Tibial nerve (tissue), 4 donors: ENCODE measurements around the gene MEDAG. TPM values are rescaled to one million over a fixed set of nuclear protein-coding genes. Genes with fewer than 3 reads are reported as not detected.

Source experiments
- DNase-seq, 2 donors: peaks; one replicate each; pipeline ENCODE4 v3.0.0-alpha.2; 2019; ENCODE audit warnings: low spot score in 2 of 2
- H3K27ac ChIP-seq, 4 donors: fragments of 200-600 bp; sonication (generic) in 3 of 4; one replicate each; pipeline ENCODE4 v1.5.1; 2017 to 2019; ENCODE audit warnings: mild to moderate bottlenecking in 1 of 4
- H3K27me3 ChIP-seq, 2 donors: fragments of 200-600 bp; sonication (generic) in 1 of 2; one replicate each; pipeline versions ENCODE4 v1.5.1 to v1.6.0; 2017 to 2019
- H3K36me3 ChIP-seq, 3 donors: fragments of 200-600 bp; sonication (generic); one replicate each; pipeline ENCODE4 v1.5.1; 2018 to 2019
- H3K4me1 ChIP-seq, 4 donors: fragments of 200-600 bp; sonication (generic) in 3 of 4; one replicate each; pipeline ENCODE4 v1.5.1; 2017 to 2019
- H3K4me3 ChIP-seq, 4 donors: fragments of 200-600 bp; sonication (generic) in 3 of 4; one replicate each; pipeline ENCODE4 v1.5.1; 2017 to 2019; ENCODE audit warnings: mild to moderate bottlenecking in 1 of 4, moderate library complexity in 1 of 4
- H3K9me3 ChIP-seq, 4 donors: fragments of 200-600 bp; sonication (generic) in 3 of 4; one replicate each; pipeline ENCODE4 v1.5.1; 2017 to 2019
- EP300 ChIP-seq, 2 donors: sonication (generic); formaldehyde crosslinking; IDR thresholded peaks; one replicate each; pipeline ENCODE4 v1.6.1; 2017; ENCODE audit warnings: antibody characterized with exemption in 2 of 2, mild to moderate bottlenecking in 1 of 2
- POLR2A ChIP-seq, 2 donors: fragments of 450-650 bp; IDR thresholded peaks; one replicate each; pipeline ENCODE4 v1.6.1; 2017; ENCODE audit warnings: antibody characterized with exemption in 2 of 2, mild to moderate bottlenecking in 2 of 2, moderate library complexity in 2 of 2
- WGBS, 2 donors: methylation state at CpG; one replicate each; pipeline ENCODE4 v1.1.5; 2018; 5-methylcytosine and 5-hydroxymethylcytosine counted together
- total RNA-seq, 4 donors: library from RNA; depleted of rRNA; stranded (reverse); fragments of >200 nt; gene quantifications; one replicate each; pipeline ENCODE4 v1.1.0, GENCODE V29; 2016
- TF ChIP-seq, protein P1 (sequence below), 5 experiments: fragments of 200-600 bp in 3 of 5; fragments of 450-650 bp in 2 of 5; sonication (generic) in 3 of 5; IDR thresholded peaks; one replicate each; pipeline ENCODE4 v1.5.1; 2016 to 2019; ENCODE audit warnings: antibody characterized with exemption in 5 of 5, mild to moderate bottlenecking in 3 of 5, moderate library complexity in 2 of 5

Gene MEDAG
- total RNA-seq, 4 donors from 2014 or later = 95.1 to 151 (median 122) TPM

DNA sequence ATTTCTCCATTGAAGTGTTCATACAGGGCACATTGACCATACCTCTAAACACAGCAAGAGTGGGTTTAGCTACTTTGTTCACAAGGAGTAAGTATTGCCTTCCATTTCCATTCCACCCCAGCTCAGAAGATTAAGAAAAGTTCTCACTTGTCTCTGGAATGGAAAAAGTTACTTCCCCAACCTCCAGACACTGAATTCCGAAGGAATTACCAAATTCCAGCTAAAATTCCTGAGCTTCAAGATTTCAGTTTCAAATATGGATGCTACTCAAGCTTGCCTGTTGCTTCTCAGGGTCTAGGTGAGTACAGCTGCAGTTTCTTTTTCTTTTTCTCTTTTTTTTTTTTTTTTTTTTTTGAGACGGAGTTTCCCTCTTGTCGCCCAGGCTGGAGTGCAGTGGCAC lies 60.0 kb downstream of the MEDAG start:
- 74 to 89% methylated on average over 3 of the region's 3 CpGs for WGBS, 2 donors
- H3K27ac ChIP-seq = no peak overlapping the region
- no peaks in the 10 kb centered on the region for H3K9me3 ChIP-seq
- TF ChIP-seq EP300 (IDR thresholded peaks at IDR 0.05) (no peak), POLR2A (IDR thresholded peaks at IDR 0.05) (no peak)
- TF ChIP-seq, protein P1, sequence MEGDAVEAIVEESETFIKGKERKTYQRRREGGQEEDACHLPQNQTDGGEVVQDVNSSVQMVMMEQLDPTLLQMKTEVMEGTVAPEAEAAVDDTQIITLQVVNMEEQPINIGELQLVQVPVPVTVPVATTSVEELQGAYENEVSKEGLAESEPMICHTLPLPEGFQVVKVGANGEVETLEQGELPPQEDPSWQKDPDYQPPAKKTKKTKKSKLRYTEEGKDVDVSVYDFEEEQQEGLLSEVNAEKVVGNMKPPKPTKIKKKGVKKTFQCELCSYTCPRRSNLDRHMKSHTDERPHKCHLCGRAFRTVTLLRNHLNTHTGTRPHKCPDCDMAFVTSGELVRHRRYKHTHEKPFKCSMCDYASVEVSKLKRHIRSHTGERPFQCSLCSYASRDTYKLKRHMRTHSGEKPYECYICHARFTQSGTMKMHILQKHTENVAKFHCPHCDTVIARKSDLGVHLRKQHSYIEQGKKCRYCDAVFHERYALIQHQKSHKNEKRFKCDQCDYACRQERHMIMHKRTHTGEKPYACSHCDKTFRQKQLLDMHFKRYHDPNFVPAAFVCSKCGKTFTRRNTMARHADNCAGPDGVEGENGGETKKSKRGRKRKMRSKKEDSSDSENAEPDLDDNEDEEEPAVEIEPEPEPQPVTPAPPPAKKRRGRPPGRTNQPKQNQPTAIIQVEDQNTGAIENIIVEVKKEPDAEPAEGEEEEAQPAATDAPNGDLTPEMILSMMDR (IDR thresholded peaks at IDR 0.05) = no peak
- H3K27me3 ChIP-seq = no peaks in the 10 kb centered on the region
- H3K4me1 ChIP-seq = no peaks in the 10 kb centered on the region
- H3K36me3 ChIP-seq = no peaks in the 10 kb centered on the region
- DNase-seq = no peak
- H3K4me3 ChIP-seq = no peak overlapping the region

DNA sequence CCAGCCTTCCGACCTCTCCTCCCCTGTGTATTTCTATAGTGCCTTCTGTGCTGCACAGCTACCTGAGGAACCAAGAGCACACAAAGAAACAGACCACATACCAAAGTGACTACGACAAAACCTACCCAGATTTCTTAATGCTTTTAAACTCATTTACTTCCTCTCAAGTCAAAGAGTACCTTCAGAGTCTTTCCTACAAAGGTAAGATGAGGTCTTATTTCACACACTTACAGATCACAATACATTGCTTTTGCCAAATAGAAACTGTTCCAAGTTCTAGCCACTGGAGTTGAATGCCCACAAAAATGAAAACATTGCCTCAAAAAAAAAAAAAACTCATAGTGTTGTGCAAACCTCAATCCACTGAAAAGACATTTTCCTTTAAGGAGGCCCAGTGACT lies 62.8 kb downstream of the MEDAG start:
- Histone ChIP-seq H3K4me3 (no peak overlapping the region), H3K27ac (no peak overlapping the region), H3K36me3 (no peaks in the 10 kb centered on the region), H3K9me3 (no peaks in the 10 kb centered on the region), H3K4me1 (no peaks in the 10 kb centered on the region), H3K27me3 (no peaks in the 10 kb centered on the region)
- no peak for TF ChIP-seq POLR2A (IDR thresholded peaks at IDR 0.05)
- TF ChIP-seq EP300 (IDR thresholded peaks at IDR 0.05) = no peak
- TF ChIP-seq, protein P1 (IDR thresholded peaks at IDR 0.05) = no peak
- WGBS, 2 donors = 65 to 68% methylated on average over 2 of the region's 2 CpGs
- no peak for DNase-seq

DNA sequence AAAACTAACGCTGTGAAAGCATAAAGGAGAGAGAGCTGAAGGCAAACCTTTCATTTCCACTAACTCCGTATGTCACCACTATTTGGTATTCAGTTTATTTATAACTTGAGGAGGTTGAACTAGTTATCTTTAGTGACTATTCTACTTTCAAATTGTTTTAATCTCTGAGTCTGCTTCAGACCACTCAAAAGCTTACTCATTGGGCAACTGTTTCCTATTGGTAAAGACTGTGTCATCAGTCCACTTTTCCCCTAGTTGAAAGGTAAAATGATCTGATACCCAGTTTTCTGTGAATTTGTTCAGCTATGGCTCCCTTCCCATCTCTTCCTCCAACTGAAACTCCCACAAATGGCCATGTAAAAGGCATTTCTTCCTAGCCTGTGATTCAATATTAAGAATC lies 65.5 kb downstream of the MEDAG start:
- Histone ChIP-seq H3K27ac (no peak overlapping the region), H3K36me3 (no peaks in the 10 kb centered on the region), H3K4me3 (no peak overlapping the region), H3K27me3 (no peaks in the 10 kb centered on the region), H3K4me1 (no peaks in the 10 kb centered on the region), H3K9me3 (no peaks in the 10 kb centered on the region)
- 78 to 79% methylated on average over 2 of the region's 2 CpGs for whole genome bisulfite sequencing, 2 donors
- DNase-seq = no peak
- TF ChIP-seq, protein P1 (IDR thresholded peaks at IDR 0.05) = no peak
- TF ChIP-seq POLR2A (IDR thresholded peaks at IDR 0.05) = no peak
- no peak for TF ChIP-seq EP300 (IDR thresholded peaks at IDR 0.05)

DNA sequence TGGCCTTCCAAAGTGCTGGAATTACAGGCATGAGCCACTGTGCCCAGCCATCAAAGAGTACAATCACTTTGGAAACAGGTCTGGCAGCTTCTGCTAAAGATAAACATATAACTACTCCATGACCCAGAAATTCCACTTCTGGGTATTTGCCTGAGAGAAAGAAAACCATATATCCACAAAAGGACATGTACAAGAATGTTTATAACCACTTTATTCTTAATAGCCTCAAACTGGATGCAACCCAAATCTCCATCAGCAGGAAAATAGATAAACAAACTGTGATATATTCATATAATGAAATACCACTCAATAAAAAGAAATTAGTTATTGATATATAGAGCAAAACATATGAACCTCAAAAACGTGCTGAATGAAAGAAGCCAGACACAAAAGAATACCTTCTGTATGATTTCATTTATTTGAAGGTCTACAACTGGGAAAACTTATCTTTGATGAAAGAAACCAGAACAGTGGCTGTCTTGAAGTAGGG lies 66.9 kb downstream of the MEDAG start:
- H3K4me1 ChIP-seq = peaks cover 0 to 5% (median 0%) of the 10 kb centered on the region in 4 donors
- no peak overlapping the region for H3K4me3 ChIP-seq
- no peak for TF ChIP-seq EP300 (IDR thresholded peaks at IDR 0.05)
- TF ChIP-seq, protein P1 (IDR thresholded peaks at IDR 0.05) = no peak
- no peaks in the 10 kb centered on the region for H3K9me3 ChIP-seq
- DNase-seq = no peak
- H3K36me3 ChIP-seq = no peaks in the 10 kb centered on the region
- no peak overlapping the region for H3K27ac ChIP-seq
- WGBS, 2 donors = 0% methylated on average over 1 of the region's 1 CpG
- H3K27me3 ChIP-seq = no peaks in the 10 kb centered on the region

DNA sequence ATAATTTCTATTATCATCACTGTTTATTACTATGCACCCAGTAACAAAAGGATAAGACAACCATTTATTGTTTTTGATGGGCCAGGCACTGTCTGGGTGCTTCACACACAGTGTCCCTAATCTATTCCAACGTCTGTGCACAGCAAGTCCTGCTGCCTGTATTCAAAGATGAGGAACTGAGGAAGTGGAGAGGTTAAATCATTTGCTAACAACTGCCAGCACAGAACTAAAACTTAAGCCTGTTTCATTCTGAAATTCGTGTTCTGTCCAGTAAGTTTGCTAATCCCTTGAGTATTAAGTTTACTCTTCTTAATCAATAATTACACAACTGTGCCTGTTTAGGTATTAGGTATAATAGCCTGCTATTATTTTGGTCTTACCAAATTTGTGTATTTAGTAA lies 68.3 kb downstream of the MEDAG start:
- TF ChIP-seq EP300 (IDR thresholded peaks at IDR 0.05) = no peak
- TF ChIP-seq, protein P1 (IDR thresholded peaks at IDR 0.05) = no peak
- TF ChIP-seq POLR2A (IDR thresholded peaks at IDR 0.05) = no peak
- Histone ChIP-seq H3K4me1 (peaks cover 0 to 6% (median 0%) of the 10 kb centered on the region in 4 donors), H3K27ac (no peak overlapping the region), H3K27me3 (no peaks in the 10 kb centered on the region), H3K4me3 (no peak overlapping the region), H3K9me3 (no peaks in the 10 kb centered on the region), H3K36me3 (no peaks in the 10 kb centered on the region)
- WGBS, 2 donors = 22 to 26% methylated on average over 2 of the region's 2 CpGs
- DNase-seq = no peak

Other genes with a start within 250 kb of the MEDAG start
- gene ALOX5AP, start 170.7 kb upstream of the MEDAG start, total RNA-seq = 10 to 100 TPM; 25.3 to 41.4 (median 33.1) TPM
- gene TEX26, start 26.4 kb downstream of the MEDAG start, total RNA-seq = not detected